Measurements from ENCODE around the gene CUX1. TPM values are rescaled to one million over a fixed set of nuclear protein-coding genes. Genes with fewer than 3 reads are reported as not detected.
A peak's percentile ranks its signal among the peaks of the same experiment; 100 is the strongest.

Gene CUX1
- total RNA-seq, 3 donors from 2014 or later: 35.1 to 54.4 (median 41.1) TPM

- Histone ChIP-seq H3K36me3 (no peaks in the 10 kb centered on the region), H3K4me3 (no peak overlapping the region), H3K27me3 (no peaks in the 10 kb centered on the region), H3K9me3 (no peaks in the 10 kb centered on the region), H3K4me1 (peaks cover 0 to 5% of the 10 kb centered on the region in 2 donors), H3K27ac (no peak overlapping the region)
- intact Hi-C loops (cut with DNase I; ENCODE audit: low total_unique reads): loop anchor here (10.0 kb wide), 1 partner anchor 1303 kb away; the partner anchor contains the start of gene SAP25
- TF ChIP-seq CTCF (IDR thresholded peaks at IDR 0.05) (no peak), POLR2A (IDR thresholded peaks at IDR 0.05) (no peak), POLR2AphosphoS5 (IDR thresholded peaks at IDR 0.05) (no peak)
- DNase-seq (ENCODE audit: low spot score in 2 of 2): no peak
These were observed 60.6 kb downstream of the CUX1 start for GRCh38 chr7:101877882-101878591.

GRCh38 chr7:101878938-101879337 lies 61.5 kb downstream of the CUX1 start:
- peaks cover 0 to 5% of the 10 kb centered on the region in 2 donors for H3K4me1 ChIP-seq
- no peaks in the 10 kb centered on the region for H3K36me3 ChIP-seq
- intact Hi-C loops (cut with DNase I; ENCODE audit: low total_unique reads): loop anchor here (10.0 kb wide), 1 partner anchor 1304 kb away; the partner anchor contains the start of gene SAP25
- DNase-seq (ENCODE audit: low spot score in 2 of 2): no peak
- H3K9me3 ChIP-seq: no peaks in the 10 kb centered on the region
- no peaks in the 10 kb centered on the region for H3K27me3 ChIP-seq
- no peak for TF ChIP-seq POLR2AphosphoS5 (IDR thresholded peaks at IDR 0.05)
- H3K27ac ChIP-seq: no peak overlapping the region
- no peak overlapping the region for H3K4me3 ChIP-seq

GRCh38 chr7:101879565-101879964 lies 62.1 kb downstream of the CUX1 start:
- Histone ChIP-seq H3K9me3 (no peaks in the 10 kb centered on the region), H3K27ac (no peak overlapping the region)

GRCh38 chr7:101880282-101881054 lies 63.0 kb downstream of the CUX1 start:
- peaks cover 0 to 5% of the 10 kb centered on the region in 2 donors for H3K4me1 ChIP-seq

More at GRCh38 chr7:101879565-101879964, 62.1 kb downstream of the CUX1 start:
- no peak for DNase-seq (ENCODE audit: low spot score in 2 of 2)
- no peak for TF ChIP-seq CTCF (IDR thresholded peaks at IDR 0.05)
- TF ChIP-seq POLR2AphosphoS5 (IDR thresholded peaks at IDR 0.05): no peak
- TF ChIP-seq POLR2A (IDR thresholded peaks at IDR 0.05): no peak
- intact Hi-C loops (cut with DNase I; ENCODE audit: low total_unique reads): loop anchor here (10.0 kb wide), 1 partner anchor 1305 kb away; the partner anchor contains the start of gene SAP25
- Histone ChIP-seq H3K4me1 (peaks cover 0 to 5% of the 10 kb centered on the region in 2 donors), H3K27me3 (no peaks in the 10 kb centered on the region), H3K36me3 (no peaks in the 10 kb centered on the region), H3K4me3 (no peak overlapping the region)

DNA sequence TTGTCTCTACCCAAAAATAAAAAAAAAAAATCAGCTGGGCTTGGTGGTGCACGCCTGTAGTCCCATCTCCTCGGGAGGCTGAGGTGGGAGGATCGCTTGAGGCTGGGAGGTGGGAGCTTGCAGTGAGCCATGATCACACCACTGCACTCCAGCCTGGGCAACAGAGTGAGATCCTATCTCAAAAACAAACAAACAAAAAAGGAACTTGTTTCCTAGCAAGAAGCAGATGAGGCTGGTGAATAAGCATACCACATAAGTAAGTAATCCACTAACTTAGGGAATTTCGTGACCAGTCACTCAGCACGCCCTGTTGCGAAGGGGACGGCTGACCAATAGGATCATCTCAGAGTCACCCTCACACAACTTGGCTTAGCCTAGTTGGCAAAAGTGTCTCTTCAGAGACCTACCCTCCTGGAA lies 64.6 kb downstream of the CUX1 start:
- peak overlapping the region in 1 of 2 donors; percentile 67 for H3K27ac ChIP-seq
- no peak overlapping the region for H3K4me3 ChIP-seq
- no peaks in the 10 kb centered on the region for H3K36me3 ChIP-seq
- intact Hi-C loops (cut with DNase I; ENCODE audit: low total_unique reads): no loop called here
- H3K27me3 ChIP-seq: no peaks in the 10 kb centered on the region
- TF ChIP-seq CTCF (IDR thresholded peaks at IDR 0.05) (no peak), POLR2A (IDR thresholded peaks at IDR 0.05) (no peak), POLR2AphosphoS5 (IDR thresholded peaks at IDR 0.05) (no peak)
- no peak for DNase-seq (ENCODE audit: low spot score in 2 of 2)
- H3K9me3 ChIP-seq: no peaks in the 10 kb centered on the region
- peaks cover 0 to 5% of the 10 kb centered on the region in 2 donors for H3K4me1 ChIP-seq

More at GRCh38 chr7:101880282-101881054, 63.0 kb downstream of the CUX1 start:
- intact Hi-C loops (cut with DNase I; ENCODE audit: low total_unique reads): no loop called here
- Histone ChIP-seq H3K27me3 (no peaks in the 10 kb centered on the region), H3K27ac (no peak overlapping the region), H3K36me3 (no peaks in the 10 kb centered on the region), H3K9me3 (no peaks in the 10 kb centered on the region), H3K4me3 (no peak overlapping the region)
- DNase-seq (ENCODE audit: low spot score in 2 of 2): no peak
- no peak for TF ChIP-seq POLR2A (IDR thresholded peaks at IDR 0.05)
- no peak for TF ChIP-seq POLR2AphosphoS5 (IDR thresholded peaks at IDR 0.05)
- TF ChIP-seq CTCF (IDR thresholded peaks at IDR 0.05): no peak

Measured in breast epithelium (tissue), 4 donors.